Nephron progenitor cell (in vitro differentiated cells): Measurements from ENCODE around the gene STAT5B.

Source experiments
- DNase-seq: peaks from one replicate; pipeline ENCODE4 v3.0.0; 2021
- H3K27ac Mint-ChIP-seq: 2 replicates; pipeline ENCODE4 v1.8.0; 2021; ENCODE audit warnings: mild to moderate bottlenecking, moderate library complexity, mixed read lengths
- H3K27me3 Mint-ChIP-seq: 2 replicates; pipeline ENCODE4 v1.8.0; 2021; ENCODE audit warnings: mild to moderate bottlenecking, low read depth, mixed read lengths; ENCODE audit not compliant: poor library complexity
- H3K36me3 Mint-ChIP-seq: 2 replicates; pipeline ENCODE4 v1.8.0; 2021; ENCODE audit warnings: low read depth, mixed read lengths
- H3K4me1 Mint-ChIP-seq: 2 replicates; pipeline ENCODE4 v1.8.0; 2021; ENCODE audit warnings: mixed read lengths
- H3K4me3 Mint-ChIP-seq: 2 replicates; pipeline ENCODE4 v1.8.0; 2021; ENCODE audit warnings: mild to moderate bottlenecking, moderate library complexity, mixed read lengths
- H3K9me3 Mint-ChIP-seq: 2 replicates; pipeline ENCODE4 v1.8.0; 2021; ENCODE audit warnings: mild to moderate bottlenecking, moderate library complexity, mixed read lengths
- TF ChIP-seq, protein P1 (sequence below): fragments of 200-600 bp; sonication (generic); IDR thresholded peaks from 2 replicates; pipeline ENCODE4 v1.5.0; 2021; ENCODE audit warnings: antibody characterized with exemption

STAT5B gene

DNA sequence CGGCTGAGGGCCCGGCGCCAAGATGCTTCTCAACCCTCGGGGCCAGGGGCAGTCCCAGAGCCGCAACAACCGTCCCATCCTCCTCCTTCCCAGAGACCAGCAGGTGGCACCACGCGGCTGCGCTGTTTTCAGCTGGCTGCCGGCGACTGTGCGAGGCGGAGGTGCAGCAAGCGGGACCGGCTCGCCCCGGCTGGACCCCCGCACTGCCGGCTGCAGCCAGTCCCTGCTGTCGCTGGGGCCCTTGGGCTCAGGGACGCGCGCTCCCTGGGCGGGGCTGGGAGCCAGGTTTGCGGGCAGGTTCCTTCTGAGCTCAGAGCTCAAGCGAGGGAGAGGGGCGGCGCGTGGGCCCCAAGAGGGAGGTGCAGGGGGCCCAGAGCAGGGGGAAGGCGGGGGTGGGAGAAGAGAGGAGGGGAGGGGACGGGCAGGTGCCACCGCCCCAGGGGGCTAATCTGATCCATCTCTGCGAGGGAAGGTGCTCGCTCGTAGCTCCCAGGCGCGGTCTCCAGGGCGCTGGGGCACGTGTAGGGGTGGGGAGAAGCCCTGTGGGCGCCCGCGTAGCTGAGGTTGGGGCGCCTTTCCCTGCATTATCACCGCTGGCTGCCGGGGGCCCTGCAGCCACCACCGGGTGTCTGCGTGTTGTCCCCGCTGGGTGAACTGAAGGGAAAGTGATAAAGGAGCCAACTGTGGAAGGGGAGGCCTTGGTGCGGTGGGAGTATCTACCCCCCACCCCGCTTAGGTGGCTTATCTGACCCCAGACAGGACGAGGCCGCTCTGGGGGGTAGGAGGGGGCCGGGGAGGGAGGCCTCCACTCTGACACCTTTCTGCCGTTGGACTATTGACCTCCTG lies 36.3 kb upstream of the STAT5B start:
- peak; percentile 87 for DNase-seq
- H3K36me3 Mint-ChIP-seq, result peaks cover 15% of the 10 kb centered on the region
- H3K27ac Mint-ChIP-seq, result no peak overlapping the region
- TF ChIP-seq, protein P1, sequence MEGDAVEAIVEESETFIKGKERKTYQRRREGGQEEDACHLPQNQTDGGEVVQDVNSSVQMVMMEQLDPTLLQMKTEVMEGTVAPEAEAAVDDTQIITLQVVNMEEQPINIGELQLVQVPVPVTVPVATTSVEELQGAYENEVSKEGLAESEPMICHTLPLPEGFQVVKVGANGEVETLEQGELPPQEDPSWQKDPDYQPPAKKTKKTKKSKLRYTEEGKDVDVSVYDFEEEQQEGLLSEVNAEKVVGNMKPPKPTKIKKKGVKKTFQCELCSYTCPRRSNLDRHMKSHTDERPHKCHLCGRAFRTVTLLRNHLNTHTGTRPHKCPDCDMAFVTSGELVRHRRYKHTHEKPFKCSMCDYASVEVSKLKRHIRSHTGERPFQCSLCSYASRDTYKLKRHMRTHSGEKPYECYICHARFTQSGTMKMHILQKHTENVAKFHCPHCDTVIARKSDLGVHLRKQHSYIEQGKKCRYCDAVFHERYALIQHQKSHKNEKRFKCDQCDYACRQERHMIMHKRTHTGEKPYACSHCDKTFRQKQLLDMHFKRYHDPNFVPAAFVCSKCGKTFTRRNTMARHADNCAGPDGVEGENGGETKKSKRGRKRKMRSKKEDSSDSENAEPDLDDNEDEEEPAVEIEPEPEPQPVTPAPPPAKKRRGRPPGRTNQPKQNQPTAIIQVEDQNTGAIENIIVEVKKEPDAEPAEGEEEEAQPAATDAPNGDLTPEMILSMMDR, result peak; percentile 51
- peaks cover 86% of the 10 kb centered on the region for H3K4me1 Mint-ChIP-seq
- peaks cover 14% of the 10 kb centered on the region for H3K27me3 Mint-ChIP-seq
- H3K4me3 Mint-ChIP-seq, result peak overlapping the region; percentile 75
- no peaks in the 10 kb centered on the region for H3K9me3 Mint-ChIP-seq

GRCh38 chr17:42312035-42312284 lies 35.8 kb upstream of the STAT5B start:
- H3K4me1 Mint-ChIP-seq, result peaks cover 81% of the 10 kb centered on the region
- peak overlapping the region; percentile 96 for H3K27ac Mint-ChIP-seq
- peaks cover 14% of the 10 kb centered on the region for H3K27me3 Mint-ChIP-seq
- TF ChIP-seq, protein P1, result no peak
- no peaks in the 10 kb centered on the region for H3K9me3 Mint-ChIP-seq
- DNase-seq, result no peak
- H3K4me3 Mint-ChIP-seq, result peak overlapping the region; percentile 75
- H3K36me3 Mint-ChIP-seq, result peaks cover 9% of the 10 kb centered on the region

DNA sequence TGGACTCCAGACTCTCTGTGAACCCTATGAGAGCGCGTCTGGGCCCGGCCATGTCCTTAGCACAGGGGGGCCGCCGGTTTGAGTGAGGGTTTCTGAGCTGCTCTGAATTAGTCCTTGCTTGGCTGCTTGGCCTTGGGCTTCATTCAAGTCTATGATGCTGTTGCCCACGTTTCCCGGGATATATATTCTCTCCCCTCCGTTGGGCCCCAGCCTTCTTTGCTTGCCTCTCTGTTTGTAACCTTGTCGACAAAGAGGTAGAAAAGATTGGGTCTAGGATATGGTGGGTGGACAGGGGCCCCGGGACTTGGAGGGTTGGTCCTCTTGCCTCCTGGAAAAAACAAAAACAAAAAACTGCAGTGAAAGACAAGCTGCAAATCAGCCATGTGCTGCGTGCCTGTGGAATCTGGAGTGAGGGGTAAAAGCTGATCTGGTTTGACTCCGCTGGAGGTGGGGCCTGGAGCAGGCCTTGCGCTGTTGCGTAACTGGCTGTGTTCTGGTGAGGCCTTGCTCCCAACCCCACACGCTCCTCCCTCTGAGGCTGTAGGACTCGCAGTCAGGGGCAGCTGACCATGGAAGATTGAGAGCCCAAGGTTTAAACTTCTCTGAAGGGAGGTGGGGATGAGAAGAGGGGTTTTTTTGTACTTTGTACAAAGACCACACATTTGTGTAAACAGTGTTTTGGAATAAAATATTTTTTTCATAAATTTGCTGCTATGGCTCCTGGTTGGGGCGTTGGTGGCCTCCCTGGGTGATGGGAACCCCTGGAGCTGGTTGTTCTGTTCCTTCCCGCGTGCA lies 35.2 kb upstream of the STAT5B start:
- TF ChIP-seq, protein P1, result no peak
- peak overlapping the region; percentile 75 for H3K4me3 Mint-ChIP-seq

GRCh38 chr17:42310787-42311215 lies 34.6 kb upstream of the STAT5B start:
- H3K27me3 Mint-ChIP-seq, result peaks cover 16% of the 10 kb centered on the region
- no peaks in the 10 kb centered on the region for H3K9me3 Mint-ChIP-seq
- peak overlapping the region; percentile 96 for H3K27ac Mint-ChIP-seq
- H3K36me3 Mint-ChIP-seq, result peaks cover 4% of the 10 kb centered on the region
- H3K4me1 Mint-ChIP-seq, result peaks cover 75% of the 10 kb centered on the region
- no peak for DNase-seq
- peak overlapping the region; percentile 50 for H3K4me3 Mint-ChIP-seq
- TF ChIP-seq, protein P1, result no peak

More for the DNA sequence above, 35.2 kb upstream of the STAT5B start:
- Mint-ChIP-seq H3K27ac (peak overlapping the region; percentile 96), H3K4me1 (peaks cover 75% of the 10 kb centered on the region), H3K9me3 (no peaks in the 10 kb centered on the region), H3K27me3 (peaks cover 14% of the 10 kb centered on the region), H3K36me3 (peaks cover 4% of the 10 kb centered on the region)
- peak; percentile 74 for DNase-seq

GRCh38 chr17:42309986-42310786 lies 34.0 kb upstream of the STAT5B start:
- Mint-ChIP-seq H3K4me3 (peak overlapping the region; percentile 50), H3K4me1 (peaks cover 70% of the 10 kb centered on the region), H3K36me3 (peaks cover 4% of the 10 kb centered on the region), H3K27me3 (peaks cover 15% of the 10 kb centered on the region), H3K27ac (peak overlapping the region; percentile 96), H3K9me3 (no peaks in the 10 kb centered on the region)
- TF ChIP-seq, protein P1, result no peak
- no peak for DNase-seq
